CD4-positive, CD25-positive, alpha-beta regulatory T cell (primary cell): ENCODE data around the gene RPLP1. TPM values are rescaled to one million over a fixed set of nuclear protein-coding genes. Genes with fewer than 3 reads are reported as not detected.

Experiments used
- ATAC-seq, 2 donors: fragments of 150-1000 bp; cut with Tn5 transposase; one replicate each; pipeline ENCODE4 v1.10.0; 2021; ENCODE audit warnings: low read depth in 2 of 2, moderate number of reproducible peaks in 2 of 2, moderate library complexity in 1 of 2
- DNase-seq, 3 donors: peaks; one replicate each; pipeline versions ENCODE4 v3.0.0 to v3.0.0-alpha.2; 2012 to 2022; ENCODE audit warnings: mixed read lengths in 1 of 3
- H3K27ac ChIP-seq: one replicate; pipeline ENCODE4 v1.7.0; 2013; ENCODE audit warnings: mild to moderate bottlenecking, low read length; ENCODE audit not compliant: insufficient read depth, poor library complexity, severe bottlenecking
- H3K27me3 ChIP-seq: one replicate; pipeline ENCODE4 v1.7.0; 2013; ENCODE audit warnings: low read length; ENCODE audit not compliant: control insufficient read depth, insufficient read depth
- H3K36me3 ChIP-seq: one replicate; pipeline ENCODE4 v1.7.0; 2013; ENCODE audit warnings: mild to moderate bottlenecking, low read length, moderate library complexity; ENCODE audit not compliant: control insufficient read depth, insufficient read depth
- H3K4me1 ChIP-seq: 2 replicates; pipeline ENCODE4 v1.7.0; 2013; ENCODE audit warnings: mild to moderate bottlenecking, low read length; ENCODE audit not compliant: insufficient read depth, control insufficient read depth, poor library complexity, severe bottlenecking
- H3K4me3 ChIP-seq: one replicate; pipeline ENCODE4 v1.7.0; 2013; ENCODE audit warnings: low read depth, mild to moderate bottlenecking, low read length, moderate library complexity
- H3K9me3 ChIP-seq, 2 experiments: 1 replicate in 1 of 2; 2 replicates in 1 of 2; pipeline ENCODE4 v1.7.0; 2013; ENCODE audit warnings: low read length in 2 of 2, mild to moderate bottlenecking in 1 of 2, moderate library complexity in 1 of 2; ENCODE audit not compliant: control insufficient read depth in 2 of 2
- H3K27ac Mint-ChIP-seq, 3 donors: one replicate each; pipeline ENCODE4 v1.8.0; 2020 to 2022; ENCODE audit warnings: mild to moderate bottlenecking in 3 of 3, mixed read lengths in 3 of 3, moderate library complexity in 2 of 3
- H3K27me3 Mint-ChIP-seq: one replicate; pipeline ENCODE4 v1.8.0; 2022; ENCODE audit warnings: mild to moderate bottlenecking, mixed read lengths
- H3K36me3 Mint-ChIP-seq: one replicate; pipeline ENCODE4 v1.8.0; 2020; ENCODE audit warnings: mixed read lengths
- H3K4me1 Mint-ChIP-seq, 4 donors: one replicate each; pipeline ENCODE4 v1.8.0; 2020 to 2022; ENCODE audit warnings: mixed read lengths in 4 of 4, mild to moderate bottlenecking in 1 of 4
- H3K4me3 Mint-ChIP-seq, 4 donors: one replicate each; pipeline ENCODE4 v1.8.0; 2020 to 2022; ENCODE audit warnings: mild to moderate bottlenecking in 4 of 4, mixed read lengths in 4 of 4, moderate library complexity in 3 of 4
- H3K9me3 Mint-ChIP-seq, 7 donors: one replicate each; pipeline ENCODE4 v1.8.0; 2020 to 2022; ENCODE audit warnings: mixed read lengths in 7 of 7, mild to moderate bottlenecking in 3 of 7, moderate library complexity in 2 of 7
- polyA plus RNA-seq, 4 donors: library from polyadenylated mRNA; unstranded; fragments of 300-500 nt; fragmentation: Illumina TruSeq; gene quantifications; one replicate each; pipeline ENCODE4 v1.2.3, GENCODE V29; 2021
- total RNA-seq: library from RNA; stranded (reverse); gene quantifications from one replicate; pipeline ENCODE4 v1.2.3, GENCODE V29; 2022

The RPLP1 gene
- total and polyA plus RNA-seq, 5 donors from 2014 or later = 1,439 to 2,778 (median 2,009) TPM

GRCh38 chr15:69500339-69500738 lies 47.7 kb downstream of the RPLP1 start:
- no peak overlapping the region for H3K27ac ChIP-seq
- Mint-ChIP-seq H3K4me1 (peaks cover 0 to 2% (median 0%) of the 10 kb centered on the region in 4 donors), H3K36me3 (no peaks in the 10 kb centered on the region), H3K9me3 (peaks cover 0 to 3% (median 0%) of the 10 kb centered on the region in 7 donors), H3K27me3 (peaks cover 12% of the 10 kb centered on the region), H3K4me3 (no peak overlapping the region), H3K27ac (no peak overlapping the region)
- peaks cover 2% of the 10 kb centered on the region for H3K27me3 ChIP-seq
- no peak overlapping the region for H3K4me3 ChIP-seq
- no peaks in the 10 kb centered on the region for H3K36me3 ChIP-seq
- H3K4me1 ChIP-seq = no peaks in the 10 kb centered on the region
- DNase-seq = no peak
- no peak for ATAC-seq
- no peaks in the 10 kb centered on the region for H3K9me3 ChIP-seq

DNA sequence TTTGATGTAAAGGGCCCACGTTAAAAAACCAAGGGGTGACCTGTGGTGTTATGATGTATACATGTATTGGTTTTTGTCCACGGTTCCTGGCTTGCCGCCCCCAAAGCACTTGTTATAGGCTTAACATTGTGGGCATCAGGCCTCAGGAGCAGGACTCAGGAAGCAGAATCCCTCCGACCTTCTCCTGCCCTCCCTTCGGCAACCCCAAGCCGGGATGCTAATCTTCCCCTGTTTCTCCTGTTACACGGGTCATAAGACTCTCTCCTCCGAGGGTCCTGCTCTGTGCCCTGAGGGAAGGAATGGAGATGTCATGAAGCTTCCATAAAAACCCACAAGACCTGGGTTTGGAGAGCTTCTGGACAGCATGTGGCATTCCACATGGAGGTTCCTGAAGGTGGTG lies 48.8 kb downstream of the RPLP1 start:
- no peak for DNase-seq
- Mint-ChIP-seq H3K27me3 (peaks cover 12% of the 10 kb centered on the region), H3K9me3 (peaks cover 0 to 3% (median 0%) of the 10 kb centered on the region in 7 donors), H3K4me3 (no peak overlapping the region), H3K27ac (no peak overlapping the region), H3K4me1 (peaks cover 0 to 2% (median 0%) of the 10 kb centered on the region in 4 donors), H3K36me3 (no peaks in the 10 kb centered on the region)
- no peak for ATAC-seq
- Histone ChIP-seq H3K36me3 (no peaks in the 10 kb centered on the region), H3K27me3 (peaks cover 2% of the 10 kb centered on the region), H3K27ac (no peak overlapping the region), H3K9me3 (no peaks in the 10 kb centered on the region), H3K4me3 (no peak overlapping the region), H3K4me1 (no peaks in the 10 kb centered on the region)

- Mint-ChIP-seq H3K4me3 (no peak overlapping the region), H3K27me3 (peaks cover 9% of the 10 kb centered on the region), H3K36me3 (no peaks in the 10 kb centered on the region), H3K27ac (no peak overlapping the region), H3K4me1 (no peaks in the 10 kb centered on the region), H3K9me3 (peaks cover 0 to 3% (median 0%) of the 10 kb centered on the region in 7 donors)
- ATAC-seq (no peak), DNase-seq (no peak)
- no peaks in the 10 kb centered on the region for H3K4me1 ChIP-seq
- no peak overlapping the region for H3K27ac ChIP-seq
- H3K36me3 ChIP-seq = no peaks in the 10 kb centered on the region
- H3K9me3 ChIP-seq = no peaks in the 10 kb centered on the region
- H3K4me3 ChIP-seq = no peak overlapping the region
- peaks cover 2% of the 10 kb centered on the region for H3K27me3 ChIP-seq
Observed at GRCh38 chr15:69502470-69503045, 49.9 kb downstream of the RPLP1 start.

DNA sequence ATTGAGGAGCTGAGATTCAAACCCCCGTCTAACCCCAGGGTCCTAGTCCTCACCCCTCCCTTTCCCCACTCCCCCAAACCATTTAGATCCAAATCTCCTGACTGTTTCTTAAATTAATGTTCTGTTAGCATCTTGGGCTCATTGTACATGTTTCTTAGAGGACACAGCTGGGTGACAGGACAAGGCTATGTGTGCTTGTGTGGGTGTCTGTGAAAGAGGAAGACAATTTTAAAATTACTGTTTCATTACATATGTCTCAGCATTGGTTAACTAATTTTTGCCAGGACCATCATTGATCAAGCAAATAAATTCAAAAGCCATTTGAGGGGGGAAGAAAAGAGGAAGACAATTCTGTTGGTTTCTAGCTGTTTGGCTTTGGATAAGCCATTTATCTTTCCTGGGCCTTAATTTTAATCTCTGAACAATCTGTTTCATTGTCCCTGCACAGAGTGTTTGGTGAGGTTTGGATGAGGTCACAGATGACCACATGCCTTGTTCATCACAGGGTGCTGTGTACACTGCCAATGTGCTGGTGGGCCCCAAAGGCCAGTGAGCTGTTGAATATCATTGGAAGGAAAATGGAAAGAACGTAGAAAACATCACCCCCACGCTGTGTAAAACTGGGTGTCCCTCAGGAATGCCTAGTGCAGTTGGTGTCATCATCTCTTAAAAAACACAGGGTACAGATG lies 51.9 kb downstream of the RPLP1 start:
- H3K4me3 Mint-ChIP-seq = no peak overlapping the region
- DNase-seq (no peak), ATAC-seq (no peak)
- H3K9me3 ChIP-seq = no peaks in the 10 kb centered on the region
- no peak overlapping the region for H3K27ac Mint-ChIP-seq
- H3K4me3 ChIP-seq = no peak overlapping the region
- no peaks in the 10 kb centered on the region for H3K4me1 Mint-ChIP-seq
- no peaks in the 10 kb centered on the region for H3K4me1 ChIP-seq
- peaks cover 17% of the 10 kb centered on the region for H3K27me3 Mint-ChIP-seq
- H3K36me3 Mint-ChIP-seq = no peaks in the 10 kb centered on the region
- no peaks in the 10 kb centered on the region for H3K36me3 ChIP-seq
- H3K27me3 ChIP-seq = peaks cover 2% of the 10 kb centered on the region
- no peak overlapping the region for H3K27ac ChIP-seq
- no peaks in the 10 kb centered on the region for H3K9me3 Mint-ChIP-seq

Other genes starting within 250 kb of the RPLP1 start
- gene PAQR5, start 153.9 kb upstream of the RPLP1 start, total RNA-seq = not detected
- not detected for gene PAQR5, start 153.9 kb upstream of the RPLP1 start, polyA plus RNA-seq
- gene KIF23, start 38.5 kb upstream of the RPLP1 start, total RNA-seq = 3.8 TPM
- gene KIF23, start 38.5 kb upstream of the RPLP1 start, polyA plus RNA-seq = 1 to 10 TPM in 3 of 4 donors, under 1 TPM in 1; 0.74 to 1.3 (median 1.1) TPM